Kidney tubule cell (primary cell): ENCODE results near the gene LAX1.
A peak's percentile ranks its signal among the peaks of the same experiment; 100 is the strongest.
"Not testable (repeated sequence)": the region's sequence is repeated elsewhere in the genome, so short reads cannot be mapped to it uniquely, and the experiment has no call there.

Experiments used
- DNase-seq: peaks from one replicate; pipeline ENCODE4 v3.0.0-alpha.2; 2018; ENCODE audit warnings: low spot score

The LAX1 gene

DNA sequence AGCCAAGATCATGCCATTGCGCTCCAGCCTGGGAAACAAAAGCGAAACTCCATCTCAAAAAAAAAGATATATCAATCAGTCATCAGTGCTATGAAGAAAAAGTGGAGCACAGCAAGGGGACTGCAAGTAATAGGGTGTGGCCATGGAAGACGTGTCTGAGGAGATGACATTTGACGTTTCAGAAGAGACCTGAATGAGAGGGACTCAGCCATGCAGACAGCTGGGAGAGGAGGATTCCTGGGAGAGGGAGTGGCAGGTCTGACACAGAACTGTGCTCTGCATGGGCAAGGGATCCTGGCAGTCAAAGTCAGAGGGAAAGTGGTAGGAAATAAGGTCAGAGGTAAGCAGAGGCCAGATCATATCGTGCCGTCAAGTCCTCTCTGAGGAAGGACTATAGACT is 3.3 kb downstream of the LAX1 start:
- DNase-seq: no peak

DNA sequence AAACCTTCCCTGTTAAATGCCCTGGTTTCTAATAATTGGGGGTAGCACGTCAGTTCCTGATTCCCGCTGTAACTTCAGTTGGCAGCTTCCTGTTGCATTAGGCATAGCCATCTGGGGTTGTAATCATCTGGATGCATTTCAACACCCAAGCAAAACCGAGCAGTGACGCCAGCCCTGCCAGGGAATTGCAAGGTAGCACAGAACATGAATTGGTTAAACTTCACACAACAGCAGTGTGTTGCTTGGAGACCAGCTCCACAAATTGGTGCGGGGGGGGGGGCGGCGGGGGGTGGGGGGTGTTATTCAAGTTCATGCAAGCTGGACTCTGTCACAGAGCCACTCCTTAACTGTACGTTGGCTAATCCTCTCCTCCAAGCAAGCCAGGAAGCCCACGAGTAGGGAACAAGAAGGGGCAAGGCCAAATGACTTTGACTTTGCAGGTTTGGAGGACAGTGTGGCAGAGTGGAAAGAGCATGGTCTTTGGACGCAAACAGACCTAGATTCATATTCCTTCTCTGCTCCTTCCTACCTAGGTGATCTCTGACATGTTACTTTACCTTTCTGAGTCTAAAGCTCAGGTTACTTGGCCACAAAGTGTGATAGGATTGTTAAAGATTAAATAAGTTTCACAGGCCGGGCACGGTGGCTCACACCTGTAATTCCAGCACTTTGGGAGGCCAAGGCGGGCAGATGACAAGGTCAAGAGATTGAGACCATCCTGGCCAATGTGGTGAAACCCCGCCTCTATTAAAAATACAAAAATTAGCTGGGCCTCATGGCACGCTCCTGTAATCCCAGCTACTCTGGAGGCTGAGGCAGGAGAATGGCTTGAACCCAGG is 4.7 kb downstream of the LAX1 start:
- peak; percentile 92 for DNase-seq

DNA sequence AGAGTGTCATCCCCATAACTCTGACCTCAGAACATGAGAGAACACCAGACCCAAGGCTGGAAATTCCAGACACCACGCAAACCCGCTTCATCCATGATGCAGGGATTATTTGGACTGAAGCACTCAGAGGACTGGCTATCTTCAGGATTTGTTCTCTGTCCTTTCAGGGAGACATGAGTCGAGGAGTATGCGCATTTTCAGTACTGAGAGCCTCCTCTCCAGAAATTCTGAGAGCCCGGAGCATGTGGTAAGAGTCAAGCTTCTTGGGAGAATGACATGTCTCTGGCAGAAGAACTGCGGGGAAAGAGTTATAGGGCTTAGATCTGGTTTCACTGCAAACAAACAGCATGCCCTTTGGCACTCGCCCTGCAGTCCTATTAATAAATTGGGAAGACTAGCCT is 6.9 kb downstream of the LAX1 start:
- no peak for DNase-seq

DNA sequence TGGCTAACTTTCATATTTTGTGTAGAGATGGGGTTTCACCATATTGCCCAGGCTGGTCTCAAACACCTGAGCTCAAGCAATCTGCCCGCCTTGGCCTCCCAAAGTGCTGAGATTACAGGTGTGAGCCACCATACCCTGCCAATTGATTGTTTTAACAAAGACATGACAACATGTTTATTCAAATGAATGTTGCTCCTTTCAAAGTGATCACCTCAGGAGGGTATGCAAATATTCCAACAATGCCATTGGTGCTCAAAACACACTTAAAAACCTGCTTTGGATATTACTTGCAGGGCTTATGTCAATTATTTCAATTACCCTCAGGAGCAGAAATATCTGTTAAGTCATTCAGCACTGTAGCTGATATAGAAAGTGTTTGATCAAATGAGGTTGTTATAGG is 7.9 kb downstream of the LAX1 start:
- DNase-seq: no peak

DNA sequence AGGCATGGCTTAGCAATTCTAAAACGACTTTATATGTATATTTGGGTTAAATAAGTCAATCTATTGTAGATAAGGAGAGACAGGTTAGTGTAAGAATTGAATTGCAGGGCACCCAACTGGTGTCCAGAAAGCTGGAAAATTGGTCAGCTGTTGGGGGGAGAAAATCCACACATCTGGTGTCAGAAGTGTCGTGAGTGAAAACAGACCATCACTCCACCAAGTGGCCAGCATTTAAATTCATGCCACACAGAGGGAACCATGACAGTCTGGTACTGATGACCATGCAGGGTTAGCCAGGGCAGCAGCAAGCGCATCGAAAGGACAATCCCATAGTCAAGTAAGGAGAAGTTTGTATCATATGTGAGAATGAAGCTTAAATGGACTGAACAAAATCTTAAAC is 11.7 kb downstream of the LAX1 start:
- DNase-seq: no peak

DNA sequence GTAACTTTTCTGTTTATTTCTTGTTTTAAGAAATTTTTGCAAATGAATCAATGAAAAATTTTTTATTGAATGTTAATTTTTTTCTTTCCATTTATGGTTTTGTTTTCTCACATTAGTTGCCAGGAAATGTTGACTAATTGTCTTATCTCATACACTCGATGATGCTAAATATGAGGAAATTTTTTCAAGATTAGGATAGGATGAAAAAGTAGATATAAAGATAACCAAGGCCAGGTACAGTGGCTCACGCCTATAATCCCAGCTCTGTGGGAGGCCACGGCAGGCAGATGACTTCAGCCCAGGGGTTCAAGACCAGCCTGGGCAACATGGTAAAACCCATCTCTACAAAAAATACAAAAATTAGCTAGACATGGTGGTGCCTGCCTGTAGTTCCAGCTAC is 12.6 kb downstream of the LAX1 start:
- DNase-seq: no peak

DNA sequence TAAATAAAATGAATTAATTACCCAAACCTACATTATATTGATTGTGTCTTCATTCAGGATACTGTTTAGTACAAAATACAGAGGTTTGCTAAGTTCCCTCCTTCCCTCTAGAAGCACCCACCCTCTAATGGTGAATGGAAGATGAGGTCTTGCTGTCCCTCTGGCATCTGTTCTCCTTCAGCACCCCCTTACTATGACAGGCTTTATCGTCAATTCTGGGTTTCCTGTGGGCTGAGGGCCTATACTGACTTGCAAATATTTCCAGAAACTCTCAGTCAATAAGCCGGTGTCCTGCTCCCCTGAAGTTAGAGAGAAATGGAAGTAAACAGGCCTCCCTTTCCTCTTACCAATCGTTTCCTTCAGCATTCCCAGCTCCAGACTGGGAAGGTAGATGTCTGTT is 13.2 kb downstream of the LAX1 start:
- no peak for DNase-seq

DNA sequence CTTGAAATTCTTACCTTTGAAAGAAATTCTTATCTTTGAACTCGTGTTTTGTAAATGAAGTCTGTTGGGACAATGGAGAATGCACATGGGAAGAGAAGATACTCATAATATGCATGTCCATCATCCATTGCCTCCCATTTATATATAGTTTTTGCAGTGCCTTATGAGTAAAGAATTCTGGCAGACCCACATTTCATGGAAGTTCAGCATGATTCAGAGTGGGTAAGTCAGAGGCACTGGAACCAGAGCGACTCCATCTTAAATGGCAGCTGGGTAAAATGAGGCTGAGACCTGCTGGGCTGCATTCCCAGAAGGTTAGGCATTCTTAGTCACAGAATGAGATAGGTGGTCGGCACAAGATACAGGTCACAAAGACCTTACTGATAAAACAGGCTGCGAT is 13.8 kb downstream of the LAX1 start:
- no peak for DNase-seq

DNA sequence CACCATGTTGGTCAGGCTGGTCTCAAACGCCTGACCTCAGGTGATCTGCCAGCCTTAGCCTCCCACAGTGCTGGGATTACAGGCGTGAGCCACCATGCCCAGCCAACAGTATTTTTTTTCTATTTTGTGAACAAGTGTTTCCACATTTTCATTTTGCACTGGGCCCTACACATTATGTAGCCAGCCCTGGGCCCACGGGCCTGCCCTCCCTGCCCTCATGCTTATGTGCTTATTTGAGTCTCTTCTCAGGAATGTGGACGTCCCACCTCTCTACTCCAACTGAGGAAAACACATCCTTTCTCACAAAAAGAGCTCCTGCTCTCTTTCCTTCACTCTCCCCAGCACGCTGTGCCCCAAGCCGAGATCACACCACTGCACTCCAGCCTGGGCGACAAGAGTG is 17.0 kb downstream of the LAX1 start:
- DNase-seq: no peak

DNA sequence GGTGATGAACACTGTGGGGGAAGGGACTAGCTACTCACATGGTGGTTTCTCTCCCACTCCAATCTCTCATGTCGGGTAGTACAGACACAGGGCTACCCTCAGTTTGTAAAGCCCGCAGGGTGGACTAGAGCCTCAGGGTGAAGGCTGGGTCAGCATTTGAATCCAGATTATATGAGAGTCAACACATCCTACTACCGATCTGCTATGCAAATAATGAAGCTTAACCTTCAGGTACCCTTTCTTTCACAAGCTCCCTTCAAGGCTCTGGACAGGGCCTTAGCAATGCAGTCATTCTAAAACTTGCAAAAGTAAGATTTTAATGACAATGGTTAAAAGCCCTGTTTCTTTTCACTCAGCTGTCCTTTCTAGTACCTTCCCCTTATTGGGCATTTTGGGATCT is 25.0 kb downstream of the LAX1 start:
- no peak for DNase-seq

DNA sequence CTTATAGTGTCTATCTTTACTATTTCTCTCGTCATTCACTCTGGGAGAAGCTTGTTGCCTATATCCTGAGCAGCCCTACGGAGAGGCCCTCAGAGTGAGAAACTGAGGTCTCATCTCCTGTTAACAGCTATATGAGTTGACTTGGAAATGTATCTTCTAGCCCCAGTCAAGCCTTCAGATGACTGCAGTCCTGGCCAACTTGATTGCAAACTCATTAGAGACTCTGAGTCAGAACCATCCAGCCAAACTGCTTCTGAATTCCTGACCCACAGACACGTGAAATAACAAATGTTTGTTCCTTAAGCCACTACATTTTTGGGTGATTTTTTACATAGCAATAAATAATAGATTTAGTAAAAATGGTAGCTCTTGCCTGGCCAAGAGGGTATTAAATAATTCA is 26.5 kb downstream of the LAX1 start:
- no peak for DNase-seq

DNA sequence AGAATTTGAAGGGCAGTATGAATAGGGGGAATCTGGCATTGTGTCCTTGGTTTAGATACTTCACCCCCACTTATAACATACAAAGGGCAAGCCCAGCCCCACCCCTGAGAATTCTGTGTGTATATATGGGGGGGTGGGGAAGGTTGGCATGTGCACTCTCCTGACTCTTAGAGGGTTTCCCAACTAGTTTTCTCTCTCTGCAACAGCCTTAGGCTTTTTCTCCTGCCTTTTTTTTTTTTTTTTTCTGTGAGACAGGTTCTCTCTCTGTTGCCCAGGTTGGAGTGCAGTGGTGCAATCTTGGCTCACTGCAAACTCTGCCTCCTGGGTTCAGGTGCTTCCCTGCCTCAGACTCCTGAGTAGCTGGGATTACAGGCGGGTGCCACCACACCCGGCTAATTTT is 27.5 kb downstream of the LAX1 start:
- DNase-seq: no peak

DNA sequence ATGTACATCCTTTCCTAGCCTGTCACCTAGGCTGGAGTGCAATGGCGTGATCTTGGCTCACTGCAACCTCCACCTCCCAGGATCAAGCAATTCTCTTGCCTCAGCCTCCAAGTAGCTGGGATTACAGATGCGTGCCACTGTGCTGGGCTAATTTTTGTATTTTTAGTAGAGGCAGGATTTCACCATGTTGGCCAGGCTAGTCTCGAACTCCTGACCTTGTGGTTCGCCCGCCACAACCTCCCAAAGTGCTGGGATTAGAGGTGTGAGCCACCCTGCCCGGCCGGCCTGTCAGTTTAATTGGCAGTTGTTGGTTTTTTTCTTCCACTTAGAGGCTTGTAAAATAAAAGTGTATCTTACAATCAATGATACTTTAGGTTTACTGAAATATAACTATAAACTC is 28.6 kb downstream of the LAX1 start:
- DNase-seq: not testable (repeated sequence)

DNA sequence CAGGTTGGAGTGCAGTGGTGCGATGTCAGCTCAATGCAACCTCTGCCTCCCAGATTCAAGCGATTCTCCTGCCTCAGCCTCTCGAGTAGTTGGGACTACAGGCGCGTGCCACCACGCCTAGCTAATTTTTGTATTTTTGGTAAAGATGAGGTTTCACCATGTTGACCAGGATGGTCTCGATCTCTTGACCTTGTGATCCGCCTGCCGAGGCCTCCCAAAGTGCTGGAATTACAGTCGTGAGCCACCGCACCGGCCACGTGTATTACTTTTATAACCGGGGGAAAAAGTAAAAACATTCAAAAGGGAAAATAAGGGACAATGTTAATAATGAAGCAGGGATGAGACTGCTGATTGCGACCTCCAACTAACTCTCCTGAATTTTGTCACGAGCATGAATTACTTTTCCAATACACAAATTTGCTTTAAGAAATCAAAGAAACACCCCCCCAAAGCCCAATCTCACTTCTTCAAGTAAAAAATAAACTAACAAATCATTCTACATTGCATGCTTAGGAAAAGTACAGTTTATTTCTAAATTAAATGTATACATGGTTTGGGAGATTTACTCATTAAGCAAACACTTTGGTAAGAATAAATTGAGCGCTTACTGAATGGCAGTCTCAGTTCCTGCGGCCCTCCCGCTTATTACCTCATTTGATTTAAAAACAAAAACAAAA is 29.9 kb downstream of the LAX1 start:
- DNase-seq: no peak

DNA sequence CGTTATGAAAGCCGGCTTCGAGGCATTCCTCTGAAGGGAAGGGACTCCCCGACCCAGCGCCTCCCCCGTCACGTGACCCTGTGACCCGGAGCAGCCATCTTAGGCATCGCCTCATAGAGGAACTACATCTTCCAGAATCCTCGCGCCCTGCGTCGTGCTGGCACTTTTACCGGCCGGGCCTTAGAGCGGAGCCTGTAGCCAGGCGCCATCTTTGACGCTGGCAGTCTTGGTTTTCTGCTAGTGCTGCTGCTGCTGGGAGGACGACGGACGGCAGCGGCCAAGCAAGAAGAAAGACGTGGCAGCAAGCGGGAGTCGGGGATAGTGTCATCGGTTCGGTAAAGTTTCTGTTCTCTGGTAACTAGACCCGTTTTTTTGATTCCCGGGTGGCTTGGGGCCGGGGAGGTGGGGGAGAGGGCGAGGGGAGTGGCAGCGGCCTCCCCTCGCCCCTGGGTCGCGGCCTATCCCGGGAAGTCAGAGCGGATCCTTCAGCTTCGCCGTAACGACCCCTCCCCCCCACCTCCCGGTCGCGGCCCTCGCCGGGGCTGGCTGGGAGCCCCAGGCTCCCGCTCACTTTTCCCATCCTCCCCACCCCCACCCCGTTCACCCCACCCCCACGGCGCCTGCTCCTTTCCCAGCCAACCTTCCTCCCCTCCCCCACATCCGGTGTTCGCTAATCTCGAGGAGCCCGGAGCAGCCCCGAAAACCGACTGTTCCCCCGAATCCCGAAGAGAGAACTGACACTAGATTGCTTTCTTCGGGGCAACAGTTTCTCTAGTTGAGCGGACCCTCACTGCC is 30.7 kb downstream of the LAX1 start, which contains the start of the genes ZBED6 and ZC3H11A:
ZBED6 (plus strand) TSS at position 183 of the 795 bp plus-strand sequence. CDS start 1,900 bp downstream, outside the sequence.
ZC3H11A (plus strand) TSS at position 183 of the 795 bp plus-strand sequence. CDS start 21,448 bp downstream, outside the sequence.
- peak; percentile 98 for DNase-seq

DNA sequence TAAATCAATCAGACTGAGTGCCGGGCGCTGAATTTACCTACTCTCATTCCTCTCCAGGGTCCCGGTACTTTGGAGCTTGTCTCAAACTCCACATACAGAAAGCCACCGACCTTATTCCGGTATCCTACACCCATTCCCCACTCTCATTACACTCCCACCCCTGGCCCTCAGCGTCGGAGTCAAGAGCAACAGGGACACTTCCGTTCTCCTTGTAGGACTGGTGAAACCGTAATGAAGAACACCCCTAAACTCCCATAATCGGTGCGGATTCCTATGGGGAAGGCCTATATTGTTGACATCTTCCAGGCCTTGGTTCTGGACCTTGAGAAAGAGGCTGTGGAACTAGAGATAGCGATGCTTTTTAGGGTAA is 31.2 kb downstream of the LAX1 start:
- DNase-seq: peak; percentile 29

DNA sequence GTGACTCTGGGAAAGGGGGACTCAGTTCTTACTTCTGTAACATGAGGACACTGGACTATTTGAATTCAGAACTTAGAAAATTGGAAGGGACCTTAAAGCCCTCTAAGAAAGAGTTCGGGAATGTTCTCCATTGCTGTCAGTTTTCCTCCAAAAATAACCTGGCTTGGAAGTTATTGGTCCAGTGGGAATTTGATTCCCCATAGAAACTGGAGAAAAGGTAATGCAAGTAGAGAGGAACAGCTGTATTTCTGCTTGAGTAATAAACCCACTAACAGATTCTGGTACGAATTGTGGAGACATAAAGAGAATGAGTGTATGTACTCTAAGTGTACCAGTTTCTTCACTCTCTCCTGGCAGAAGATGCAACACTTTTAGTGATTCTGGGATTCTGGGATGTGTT is 32.2 kb downstream of the LAX1 start:
- DNase-seq: no peak

DNA sequence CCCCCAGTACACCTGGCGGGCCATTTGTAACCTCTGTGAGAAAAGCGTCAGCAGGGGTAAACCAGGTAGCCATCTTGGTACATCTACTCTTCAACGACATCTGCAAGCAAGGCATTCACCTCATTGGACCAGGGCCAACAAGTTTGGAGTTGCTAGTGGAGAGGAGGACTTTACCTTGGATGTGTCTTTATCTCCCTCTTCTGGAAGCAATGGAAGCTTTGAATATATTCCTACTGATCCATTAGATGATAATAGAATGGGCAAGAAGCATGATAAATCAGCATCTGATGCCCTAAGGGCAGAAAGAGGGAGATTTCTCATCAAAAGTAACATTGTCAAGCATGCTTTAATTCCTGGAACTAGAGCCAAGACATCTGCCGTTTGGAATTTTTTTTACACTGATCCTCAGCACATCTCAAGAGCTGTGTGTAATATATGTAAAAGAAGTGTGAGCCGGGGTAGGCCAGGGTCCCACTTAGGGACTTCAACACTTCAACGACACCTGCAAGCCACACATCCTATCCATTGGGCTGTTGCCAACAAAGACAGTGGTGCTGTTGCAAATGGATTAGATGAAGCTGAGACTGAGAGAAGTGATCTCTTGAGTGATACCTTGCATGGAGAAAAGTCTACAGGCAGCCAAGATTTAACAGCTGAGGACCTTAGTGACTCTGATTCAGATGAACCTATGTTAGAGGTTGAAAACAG is 33.1 kb downstream of the LAX1 start:
- no peak for DNase-seq

DNA sequence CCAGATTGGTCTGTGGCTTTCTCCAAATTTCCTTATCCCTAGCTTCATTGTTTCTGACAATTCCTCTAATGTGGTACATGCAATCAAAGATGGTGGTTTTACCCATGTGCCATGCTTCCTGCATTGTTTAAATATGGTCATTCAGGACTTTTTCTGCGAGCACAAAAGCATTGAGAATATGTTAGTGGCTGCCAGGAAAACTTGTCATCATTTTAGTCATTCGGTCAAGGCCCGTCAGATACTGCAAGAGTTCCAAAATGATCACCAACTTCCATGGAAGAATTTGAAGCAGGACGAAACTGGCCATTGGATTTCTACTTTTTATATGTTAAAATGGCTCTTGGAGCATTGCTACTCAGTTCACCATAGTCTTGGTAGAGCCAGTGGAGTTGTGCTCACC is 34.2 kb downstream of the LAX1 start:
- no peak for DNase-seq

DNA sequence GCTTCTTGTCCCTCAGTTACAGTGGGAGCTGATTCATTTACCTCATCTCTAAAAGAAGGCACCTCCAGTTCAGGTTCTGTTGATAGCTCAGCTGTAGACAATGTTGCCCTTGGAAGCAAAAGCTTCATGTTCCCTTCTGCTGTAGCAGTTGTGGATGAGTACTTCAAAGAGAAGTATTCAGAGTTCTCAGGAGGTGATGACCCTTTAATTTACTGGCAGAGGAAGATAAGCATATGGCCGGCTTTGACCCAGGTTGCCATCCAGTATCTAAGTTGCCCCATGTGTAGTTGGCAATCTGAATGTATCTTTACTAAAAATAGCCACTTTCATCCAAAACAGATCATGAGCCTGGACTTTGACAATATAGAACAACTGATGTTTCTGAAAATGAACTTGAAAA is 35.0 kb downstream of the LAX1 start:
- DNase-seq: no peak

DNA sequence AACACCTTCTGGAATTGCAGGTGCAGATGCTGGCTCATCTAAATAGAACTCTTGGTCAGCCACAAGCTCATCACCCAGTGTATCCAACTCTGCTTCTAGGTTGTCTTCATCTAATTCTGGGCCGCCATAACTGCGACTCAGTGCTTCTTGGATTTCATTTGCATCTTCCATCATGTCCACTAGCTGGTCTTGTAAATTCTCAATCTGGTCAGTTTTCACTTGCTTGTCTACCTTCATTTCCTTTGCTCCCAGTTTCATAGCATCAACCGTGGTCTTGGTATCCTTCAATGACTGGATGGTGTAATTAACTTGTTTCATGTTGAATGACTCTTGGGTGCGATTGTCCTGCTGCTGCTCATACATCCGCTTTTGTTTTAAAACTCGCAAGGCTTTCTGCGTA is 40.7 kb downstream of the LAX1 start:
- no peak for DNase-seq

DNA sequence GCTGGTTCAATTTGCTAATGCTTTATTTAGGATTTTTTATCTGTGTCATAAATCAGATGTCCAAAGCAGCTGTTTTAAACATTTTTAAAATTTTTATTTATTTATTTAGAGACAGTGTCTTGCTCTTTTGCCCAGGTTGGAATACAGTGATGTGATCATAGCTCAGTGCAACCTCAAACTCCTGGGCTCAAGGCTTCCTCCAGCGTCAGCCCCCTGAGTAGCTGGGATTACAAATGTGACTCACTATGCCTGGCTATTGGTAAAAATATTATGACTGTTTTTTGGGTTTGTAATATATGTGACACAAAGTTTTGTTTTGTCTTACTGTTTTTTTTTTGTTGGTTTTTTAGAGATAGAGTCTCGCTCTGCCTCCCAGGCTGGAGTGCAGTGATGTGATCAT is 42.2 kb downstream of the LAX1 start:
- DNase-seq: no peak
